GM18511 (cell line): ENCODE results near the gene METTL16.
"Not testable (repeated sequence)": the region's sequence is repeated elsewhere in the genome, so short reads cannot be mapped to it uniquely, and the experiment has no call there.

ENCODE experiments used
- ATAC-seq: cut with Tn5 transposase; IDR thresholded peaks from one replicate; pipeline ENCODE4 v1.9.1; 2021; ENCODE audit warnings: mild to moderate bottlenecking, moderate library complexity; ENCODE audit not compliant: unreplicated experiment

METTL16 gene

GRCh38 chr17:2453866-2454265 is 57.8 kb downstream of the METTL16 start:
- ATAC-seq, result no peak

- ATAC-seq, result no peak
Observed at GRCh38 chr17:2453325-2453724, 58.4 kb downstream of the METTL16 start.

- no peak for ATAC-seq
Observed at GRCh38 chr17:2452216-2452750, 59.4 kb downstream of the METTL16 start.

GRCh38 chr17:2450016-2450650 is 61.6 kb downstream of the METTL16 start:
- ATAC-seq, result no peak

- ATAC-seq, result no peak
Observed at GRCh38 chr17:2449486-2449885, 62.2 kb downstream of the METTL16 start.

- ATAC-seq, result not testable (repeated sequence)
Observed at GRCh38 chr17:2447479-2447878, 64.2 kb downstream of the METTL16 start.

- no peak for ATAC-seq
Observed at GRCh38 chr17:2445638-2446037, 66.0 kb downstream of the METTL16 start.

- ATAC-seq, result no peak
Observed at GRCh38 chr17:2444382-2444781, 67.3 kb downstream of the METTL16 start.

- ATAC-seq, result no peak
Observed at GRCh38 chr17:2442166-2442565, 69.5 kb downstream of the METTL16 start.

GRCh38 chr17:2440930-2441329 is 70.8 kb downstream of the METTL16 start:
- no peak for ATAC-seq

GRCh38 chr17:2439997-2440396 is 71.7 kb downstream of the METTL16 start:
- ATAC-seq, result not testable (repeated sequence)

GRCh38 chr17:2438823-2439222 is 72.9 kb downstream of the METTL16 start:
- no peak for ATAC-seq

GRCh38 chr17:2436316-2436905 is 75.3 kb downstream of the METTL16 start:
- no peak for ATAC-seq

- no peak for ATAC-seq
Observed at GRCh38 chr17:2435862-2436261, 75.8 kb downstream of the METTL16 start.

GRCh38 chr17:2435181-2435741 is 76.4 kb downstream of the METTL16 start:
- no peak for ATAC-seq

GRCh38 chr17:2433696-2434095 is 78.0 kb downstream of the METTL16 start:
- no peak for ATAC-seq

- no peak for ATAC-seq
Observed at GRCh38 chr17:2427910-2428309, 83.8 kb downstream of the METTL16 start.

- ATAC-seq, result no peak
Observed at GRCh38 chr17:2427215-2427614, 84.5 kb downstream of the METTL16 start.

GRCh38 chr17:2423271-2423670 is 88.4 kb downstream of the METTL16 start:
- no peak for ATAC-seq

- no peak for ATAC-seq
Observed at GRCh38 chr17:2421315-2422147, 90.2 kb downstream of the METTL16 start.

- no peak for ATAC-seq
Observed at GRCh38 chr17:2420176-2420575, 91.5 kb downstream of the METTL16 start.
